Measurements from ENCODE around the gene ATG9B. TPM values are rescaled to one million over a fixed set of nuclear protein-coding genes. Genes with fewer than 3 reads are reported as not detected.
"Not testable (repeated sequence)": the region's sequence is repeated elsewhere in the genome, so short reads cannot be mapped to it uniquely, and the experiment has no call there.

Gene ATG9B
- total and polyA plus RNA-seq, 9 of the 15 experiments (the other 6 are each of a cell fraction or from before 2014, with no cell fraction given) = 0.29 to 8.0 (median 2.1) TPM

GRCh38 chr7:151026771-151027727, 2.8 kb upstream of the ATG9B start:
- H3K27me3 ChIP-seq (ENCODE audit: control insufficient read depth in 2 of 2, insufficient read depth in 2 of 2, low read length in 2 of 2); BruUV-seq (replicated peaks); H3K9me3 ChIP-seq (replicated peaks; ENCODE audit: control insufficient read depth, insufficient read depth, low read depth, low read length); in situ Hi-C loops (cut with MboI); H3K9me1 ChIP-seq (ENCODE audit: control insufficient read depth, insufficient read depth, low read length); H4K20me1 ChIP-seq (replicated peaks; ENCODE audit: control insufficient read depth, insufficient read depth, low read length): not testable (repeated sequence)
- ChIA-PET POLR2A (interaction anchor here (0.6 to 14.3 kb wide), 10 partner anchors 8 to 225 kb away, joined by 3 to 146 read pairs (median 3); partner anchors contain the start of gene FASTK), CTCF (ENCODE audit: low intra/inter-chr PET ratio) (interaction anchor here (2.4 kb wide), 1 partner anchor 84 kb away, joined by 33 read pairs; no protein-coding TSS in a partner anchor)
- WGBS (ENCODE audit: insufficient coverage, low coverage, missing lambda C conversion rate) = 2% methylated on average over 19 of the region's 19 CpGs
- peak; percentile 85 for FAIRE-seq
- peak overlapping the region; percentile 58 for H3K4me3 ChIP-seq
- peak overlapping the region; percentile 39 to 51; a peak in 3 of 4 replicates for H3K9ac ChIP-seq (ENCODE audit: insufficient read depth in 1 of 2, low read depth in 2 of 2, low read length in 2 of 2)
- H3K4me2 ChIP-seq (ENCODE audit: insufficient read depth, low read length) = peak overlapping the region; percentile 81
- peak overlapping the region; percentile 73 for H3K27ac ChIP-seq (ENCODE audit: extremely low read depth, low read depth, low read length)
- peaks cover 35 to 53% of the 10 kb centered on the region in 2 experiments for H3K4me1 ChIP-seq (replicated peaks in 1 of 2; ENCODE audit: control insufficient read depth in 2 of 2, insufficient read depth in 2 of 2, low read length in 2 of 2)
- intact Hi-C loops (cut with micrococcal nuclease) = loop anchor here (1.0 kb wide), 1 partner anchor 9 kb away; no protein-coding TSS in a partner anchor
- H3K36me3 ChIP-seq (ENCODE audit: control insufficient read depth, insufficient read depth, low read length) = peaks cover 19% of the 10 kb centered on the region; the same call in 2 of the 3 replicates
- H3K79me2 ChIP-seq (ENCODE audit: control insufficient read depth, insufficient read depth, low read length) = peaks cover 28% of the 10 kb centered on the region
- DNase-seq (ENCODE audit: extremely low read depth in 1 of 4, low spot score in 3 of 4) = peak in 2 of 4 experiments; percentile 58 to 92
- ATAC-seq = 0 out of 3 replicates have a peak, but pooled peaks have one; percentile 1
- H2AFZ ChIP-seq (ENCODE audit: low read depth, low read length) = peak overlapping the region; percentile 47
- TF ChIP-seq BRD9 (IDR thresholded peaks at IDR 0.05; ENCODE audit: low read depth, partially characterized antibody) = peak; percentile 31
- TF ChIP-seq USF1 (CRISPR knock-in tag; IDR thresholded peaks at IDR 0.05) = peak; percentile 67
- 0 out of 4 replicates have a peak, but pooled peaks of 1 of the 2 experiments have one; percentile 13 for TF ChIP-seq KDM4B (IDR thresholded peaks at IDR 0.05; ENCODE audit: borderline replicate concordance in 2 of 2, low read depth in 1 of 2)
- TF ChIP-seq, protein P1, sequence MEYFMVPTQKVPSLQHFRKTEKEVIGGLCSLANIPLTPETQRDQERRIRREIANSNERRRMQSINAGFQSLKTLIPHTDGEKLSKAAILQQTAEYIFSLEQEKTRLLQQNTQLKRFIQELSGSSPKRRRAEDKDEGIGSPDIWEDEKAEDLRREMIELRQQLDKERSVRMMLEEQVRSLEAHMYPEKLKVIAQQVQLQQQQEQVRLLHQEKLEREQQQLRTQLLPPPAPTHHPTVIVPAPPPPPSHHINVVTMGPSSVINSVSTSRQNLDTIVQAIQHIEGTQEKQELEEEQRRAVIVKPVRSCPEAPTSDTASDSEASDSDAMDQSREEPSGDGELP (CRISPR knock-in tag; IDR thresholded peaks at IDR 0.05; ENCODE audit: borderline replicate concordance) = 0 out of 2 replicates have a peak, but pooled peaks have one; percentile 22
- TF ChIP-seq ZNF79 (CRISPR knock-in tag; IDR thresholded peaks at IDR 0.05; ENCODE audit: low read depth) = peak; percentile 91
- TF ChIP-seq POLR2A (conservative IDR thresholded peaks at IDR 0.05) = peak; percentile 46; the same call in 1 of the 2 replicates
- peak; percentile 70 to 74 for TF ChIP-seq FOXK2 (conservative IDR thresholded peaks at IDR 0.05 in 1 of 2, IDR thresholded peaks at IDR 0.05 in 1 of 2; ENCODE audit: low read depth in 2 of 2)
- TF ChIP-seq NR4A1 (CRISPR knock-in tag; IDR thresholded peaks at IDR 0.05) = 0 out of 2 replicates have a peak, but pooled peaks have one; percentile 13
- TF ChIP-seq NR4A1 (tag; IDR thresholded peaks at IDR 0.05) = peak; percentile 99
- peak; percentile 85 for TF ChIP-seq ZNF239 (CRISPR knock-in tag; IDR thresholded peaks at IDR 0.05)
- peak; percentile 54; the same call in 1 of the 2 replicates for TF ChIP-seq KLF16 (IDR thresholded peaks at IDR 0.05)
- TF ChIP-seq JUND (IDR thresholded peaks at IDR 0.05; ENCODE audit: borderline replicate concordance, low read depth, low read length) = peak; percentile 7; the same call in 1 of the 2 replicates
- TF ChIP-seq JUND (tag; IDR thresholded peaks at IDR 0.05; ENCODE audit: borderline replicate concordance, low read depth, low read length) = peak; percentile 82; the same call in 2 of the 3 replicates
- peak; percentile 95 for TF ChIP-seq HDAC8 (tag; IDR thresholded peaks at IDR 0.05)
- peak; percentile 9 to 43; a peak in 3 of 4 replicates for TF ChIP-seq RAD21 (CRISPR knock-in tag; conservative IDR thresholded peaks at IDR 0.05 in 1 of 2, IDR thresholded peaks at IDR 0.05 in 1 of 2)
- peak; percentile 66 for TF ChIP-seq MAFG (tag; conservative IDR thresholded peaks at IDR 0.05)
- peak; percentile 95 for TF ChIP-seq PTRF (tag; IDR thresholded peaks at IDR 0.05)
